ENCODE measurements around the gene MAD2L2.

MAD2L2 gene

DNA sequence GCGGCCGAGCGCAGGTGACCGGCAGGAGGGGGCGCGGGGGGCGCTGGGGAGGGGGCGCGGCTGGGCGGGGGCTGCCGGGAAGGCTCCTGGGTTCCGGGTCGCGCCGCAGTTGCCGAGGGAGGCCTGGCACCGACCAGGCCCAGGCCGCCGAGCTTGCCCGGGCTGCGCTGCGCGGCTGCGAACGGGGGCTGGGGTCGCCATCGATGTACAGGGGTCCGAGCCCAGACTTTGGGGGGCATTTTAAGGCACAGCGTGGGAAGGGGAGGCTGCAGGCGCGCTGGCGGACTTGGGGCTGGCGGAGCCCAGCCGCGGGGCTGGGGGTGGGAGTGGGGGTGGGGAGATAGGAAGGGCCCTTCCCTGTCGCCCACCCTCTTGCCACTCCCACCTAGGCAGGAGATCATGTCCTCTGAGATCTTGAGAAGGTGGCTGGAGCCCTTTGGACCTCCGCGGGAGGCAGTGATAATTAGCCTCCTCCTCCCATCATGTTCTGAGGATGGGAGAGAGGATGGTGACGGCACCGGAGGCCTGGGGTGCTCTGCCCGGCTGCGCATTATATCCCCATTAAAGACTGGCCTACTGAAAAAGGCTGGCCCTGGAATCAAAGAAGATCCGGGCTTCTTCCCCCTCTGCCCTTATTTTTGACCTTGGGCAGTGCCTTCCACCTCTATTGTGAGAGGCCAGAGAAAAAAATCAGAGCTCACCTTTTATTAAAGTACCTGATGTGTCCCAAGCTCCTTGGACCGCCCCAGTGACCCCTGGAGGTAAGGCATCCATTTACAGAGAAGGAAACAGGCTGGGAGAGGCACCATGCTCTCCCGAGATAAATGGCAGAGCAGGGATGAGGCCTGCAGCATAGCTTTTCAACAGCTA is 25.8 kb downstream of the MAD2L2 start:
- H3K9me3 ChIP-seq (ENCODE audit: insufficient read depth, low read depth, low read length) = no peaks in the 10 kb centered on the region
- H3K9me2 ChIP-seq (replicated peaks; ENCODE audit: low read depth, low read length) = no peaks in the 10 kb centered on the region
- H4K20me1 ChIP-seq (ENCODE audit: insufficient read depth, low read length, poor library complexity, severe bottlenecking) = no peaks in the 10 kb centered on the region
- H3K79me2 ChIP-seq (ENCODE audit: insufficient read depth, low read length) = no peaks in the 10 kb centered on the region
- no peaks in the 10 kb centered on the region for H3K27me3 ChIP-seq (ENCODE audit: insufficient read depth, low read length, poor library complexity, severe bottlenecking)
- peaks cover 10% of the 10 kb centered on the region for H3K4me1 ChIP-seq (ENCODE audit: insufficient read depth, low read length, poor library complexity, severe bottlenecking)
- peak overlapping the region; percentile 70 for H3K4me2 ChIP-seq (ENCODE audit: low read depth, low read length, poor library complexity, severe bottlenecking)
- peak overlapping the region; percentile 68 for H3K4me3 ChIP-seq (ENCODE audit: low read length, poor library complexity, severe bottlenecking)
- no peaks in the 10 kb centered on the region for H3K36me3 ChIP-seq (ENCODE audit: insufficient read depth, low read length)
- H2AFZ ChIP-seq (ENCODE audit: low read length) = no peak overlapping the region
- H3K9ac ChIP-seq (ENCODE audit: low read depth, low read length, poor library complexity, severe bottlenecking) = peak overlapping the region; percentile 43
- no peak for TF ChIP-seq EZH2phosphoT487 (IDR thresholded peaks at IDR 0.05; ENCODE audit: borderline replicate concordance)
- TF ChIP-seq, protein P1, sequence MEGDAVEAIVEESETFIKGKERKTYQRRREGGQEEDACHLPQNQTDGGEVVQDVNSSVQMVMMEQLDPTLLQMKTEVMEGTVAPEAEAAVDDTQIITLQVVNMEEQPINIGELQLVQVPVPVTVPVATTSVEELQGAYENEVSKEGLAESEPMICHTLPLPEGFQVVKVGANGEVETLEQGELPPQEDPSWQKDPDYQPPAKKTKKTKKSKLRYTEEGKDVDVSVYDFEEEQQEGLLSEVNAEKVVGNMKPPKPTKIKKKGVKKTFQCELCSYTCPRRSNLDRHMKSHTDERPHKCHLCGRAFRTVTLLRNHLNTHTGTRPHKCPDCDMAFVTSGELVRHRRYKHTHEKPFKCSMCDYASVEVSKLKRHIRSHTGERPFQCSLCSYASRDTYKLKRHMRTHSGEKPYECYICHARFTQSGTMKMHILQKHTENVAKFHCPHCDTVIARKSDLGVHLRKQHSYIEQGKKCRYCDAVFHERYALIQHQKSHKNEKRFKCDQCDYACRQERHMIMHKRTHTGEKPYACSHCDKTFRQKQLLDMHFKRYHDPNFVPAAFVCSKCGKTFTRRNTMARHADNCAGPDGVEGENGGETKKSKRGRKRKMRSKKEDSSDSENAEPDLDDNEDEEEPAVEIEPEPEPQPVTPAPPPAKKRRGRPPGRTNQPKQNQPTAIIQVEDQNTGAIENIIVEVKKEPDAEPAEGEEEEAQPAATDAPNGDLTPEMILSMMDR (conservative IDR thresholded peaks at IDR 0.05; ENCODE audit: low read length) = no peak
- no peaks in the 10 kb centered on the region; the same call in 1 of the 2 replicates for H3F3A ChIP-seq (ENCODE audit: low read depth)

DNA sequence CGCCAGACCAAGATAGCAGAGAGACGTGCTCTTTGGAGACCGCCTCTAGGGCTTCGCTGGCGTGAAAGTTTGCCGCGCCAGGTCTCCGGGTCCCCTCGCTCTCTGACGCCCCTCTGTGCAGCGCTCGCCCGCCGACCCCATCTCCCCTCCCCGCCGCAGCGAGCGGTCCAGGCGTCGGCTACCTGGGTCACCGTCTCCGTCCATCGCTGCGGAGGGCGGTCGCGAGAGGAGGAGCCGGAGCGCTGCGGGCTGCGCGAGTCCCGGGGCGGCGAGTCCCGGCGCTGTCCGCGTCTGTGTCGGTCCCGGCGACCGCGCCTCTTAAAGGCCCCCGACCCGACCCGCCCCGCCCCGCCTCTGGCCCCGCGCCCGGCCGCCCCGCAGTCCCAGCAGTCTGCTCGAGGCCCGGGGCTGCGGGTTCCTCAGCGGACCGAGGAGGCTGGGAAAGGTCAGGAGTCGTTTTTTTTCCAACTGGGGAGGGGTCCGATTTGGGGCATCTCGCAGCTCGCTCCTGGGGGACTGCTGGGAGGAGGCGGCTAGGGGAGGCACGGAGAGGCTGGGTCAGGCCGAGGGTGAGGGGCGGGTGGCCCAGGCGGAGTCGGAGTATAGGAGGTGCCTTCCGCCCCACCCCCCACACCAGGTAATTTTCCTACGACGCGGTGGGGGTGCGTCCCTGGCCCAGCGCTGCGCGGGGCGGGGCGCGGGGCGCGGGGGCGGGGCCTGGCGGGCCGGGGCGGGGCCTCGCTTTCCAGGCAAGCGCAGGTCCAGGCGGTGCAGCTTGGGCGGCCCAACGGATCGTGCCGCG is 26.6 kb downstream of the MAD2L2 start, which contains the start of the genes FBXO2 and FBXO44:
FBXO2 (minus strand) TSS at position 293 of the 802 bp plus-strand sequence; CDS start at position 204, 89 bp downstream.
FBXO44 (plus strand) TSS at position 741 of the 802 bp plus-strand sequence. CDS start 959 bp downstream, outside the sequence.
- H3K79me2 ChIP-seq (ENCODE audit: insufficient read depth, low read length) = no peaks in the 10 kb centered on the region
- H3K9me2 ChIP-seq (replicated peaks; ENCODE audit: low read depth, low read length) = no peaks in the 10 kb centered on the region
- no peaks in the 10 kb centered on the region for H3K9me3 ChIP-seq (ENCODE audit: insufficient read depth, low read depth, low read length)
- TF ChIP-seq EZH2phosphoT487 (IDR thresholded peaks at IDR 0.05; ENCODE audit: borderline replicate concordance) = no peak
- TF ChIP-seq, protein P1 (conservative IDR thresholded peaks at IDR 0.05; ENCODE audit: low read length) = no peak
- H3K27me3 ChIP-seq (ENCODE audit: insufficient read depth, low read length, poor library complexity, severe bottlenecking) = no peaks in the 10 kb centered on the region
- no peak within 1 kb of the TSS for H2AFZ ChIP-seq (ENCODE audit: low read length)
- H3F3A ChIP-seq (ENCODE audit: low read depth) = no peaks in the 10 kb centered on the region; the same call in 1 of the 2 replicates
- H4K20me1 ChIP-seq (ENCODE audit: insufficient read depth, low read length, poor library complexity, severe bottlenecking) = no peaks in the 10 kb centered on the region
- peak within 1 kb of the TSS; percentile 68 for H3K4me3 ChIP-seq (ENCODE audit: low read length, poor library complexity, severe bottlenecking)
- no peaks in the 10 kb centered on the region for H3K36me3 ChIP-seq (ENCODE audit: insufficient read depth, low read length)
- peak within 1 kb of the TSS; percentile 43 for H3K9ac ChIP-seq (ENCODE audit: low read depth, low read length, poor library complexity, severe bottlenecking)
- peak within 1 kb of the TSS; percentile 70 for H3K4me2 ChIP-seq (ENCODE audit: low read depth, low read length, poor library complexity, severe bottlenecking)
- peaks cover 10% of the 10 kb centered on the region for H3K4me1 ChIP-seq (ENCODE audit: insufficient read depth, low read length, poor library complexity, severe bottlenecking)

DNA sequence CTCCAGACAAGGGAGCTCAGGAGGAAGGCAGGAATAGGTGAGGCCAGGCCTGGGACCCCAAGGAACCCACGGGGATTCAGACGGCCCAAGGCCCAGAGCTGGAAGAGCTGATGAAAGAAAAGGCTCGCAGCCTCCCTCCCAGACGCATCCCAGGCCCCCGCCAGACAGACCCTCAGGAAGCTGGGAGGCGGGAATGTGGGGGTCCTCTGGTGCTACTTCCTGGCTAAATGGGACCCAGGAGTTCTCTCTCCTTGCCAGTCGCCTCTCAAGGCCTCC is 27.1 kb downstream of the MAD2L2 start:
- Histone ChIP-seq H4K20me1 (ENCODE audit: insufficient read depth, low read length, poor library complexity, severe bottlenecking) (no peaks in the 10 kb centered on the region), H2AFZ (ENCODE audit: low read length) (no peak overlapping the region), H3K9me2 (replicated peaks; ENCODE audit: low read depth, low read length) (no peaks in the 10 kb centered on the region), H3K9ac (ENCODE audit: low read depth, low read length, poor library complexity, severe bottlenecking) (no peak overlapping the region), H3K9me3 (ENCODE audit: insufficient read depth, low read depth, low read length) (no peaks in the 10 kb centered on the region), H3F3A (ENCODE audit: low read depth) (no peaks in the 10 kb centered on the region; the same call in 1 of the 2 replicates), H3K79me2 (ENCODE audit: insufficient read depth, low read length) (no peaks in the 10 kb centered on the region), H3K4me1 (ENCODE audit: insufficient read depth, low read length, poor library complexity, severe bottlenecking) (peaks cover 10% of the 10 kb centered on the region), H3K36me3 (ENCODE audit: insufficient read depth, low read length) (no peaks in the 10 kb centered on the region), H3K27me3 (ENCODE audit: insufficient read depth, low read length, poor library complexity, severe bottlenecking) (no peaks in the 10 kb centered on the region), H3K4me2 (ENCODE audit: low read depth, low read length, poor library complexity, severe bottlenecking) (no peak overlapping the region), H3K4me3 (ENCODE audit: low read length, poor library complexity, severe bottlenecking) (no peak overlapping the region)
- no peak for TF ChIP-seq EZH2phosphoT487 (IDR thresholded peaks at IDR 0.05; ENCODE audit: borderline replicate concordance)
- TF ChIP-seq, protein P1 (conservative IDR thresholded peaks at IDR 0.05; ENCODE audit: low read length) = no peak
